Upper lobe of right lung (tissue), 1 donor: Measurements from ENCODE around the gene IGF1R. TPM values are rescaled to one million over a fixed set of nuclear protein-coding genes. Genes with fewer than 3 reads are reported as not detected.

Experiments
- ATAC-seq: fragments of 200-7000 bp; cut with Tn5 transposase; one replicate; pipeline ENCODE4 v1.9.1; 2020; ENCODE audit warnings: mild to moderate bottlenecking, moderate library complexity
- DNase-seq: peaks from one replicate; pipeline ENCODE4 v3.0.0-alpha.2; 2020
- H3K27ac ChIP-seq: fragments of 200-600 bp; one replicate; pipeline ENCODE4 v1.8.0; 2022
- H3K27me3 ChIP-seq: fragments of 200-600 bp; one replicate; pipeline ENCODE4 v1.8.0; 2022; ENCODE audit warnings: mild to moderate bottlenecking
- H3K36me3 ChIP-seq: fragments of 200-600 bp; one replicate; pipeline ENCODE4 v1.8.0; 2022
- H3K4me1 ChIP-seq: fragments of 200-600 bp; one replicate; pipeline ENCODE4 v1.8.0; 2022
- H3K4me3 ChIP-seq: fragments of 200-600 bp; one replicate; pipeline ENCODE4 v1.8.0; 2022; ENCODE audit warnings: mild to moderate bottlenecking
- H3K9me3 ChIP-seq: fragments of 200-600 bp; one replicate; pipeline ENCODE4 v1.8.0; 2022
- intact Hi-C: fragments of 100-400 bp; cut with DNase I; formaldehyde crosslinking; loops from one replicate; pipeline ENCODE4 v1.11.0; 2022
- total RNA-seq: library from RNA; stranded (reverse); fragmentation: NEBNext Ultra II Directional; extraction: Animal tissue kit (Norgen Biotek cat#: 25700); gene quantifications from one replicate; pipeline ENCODE4 v1.2.1, GENCODE V29; 2021
- TF ChIP-seq, protein P1 (sequence below): fragments of 200-600 bp; IDR thresholded peaks from one replicate; pipeline ENCODE4 v1.8.0; 2022; ENCODE audit warnings: antibody characterized with exemption
- donor health status: DM: no; HTN: yes; CAD: no; lungs with severe emphysema.

Gene IGF1R
- total RNA-seq, 1 donor from 2014 or later, result 40.0 TPM

DNA sequence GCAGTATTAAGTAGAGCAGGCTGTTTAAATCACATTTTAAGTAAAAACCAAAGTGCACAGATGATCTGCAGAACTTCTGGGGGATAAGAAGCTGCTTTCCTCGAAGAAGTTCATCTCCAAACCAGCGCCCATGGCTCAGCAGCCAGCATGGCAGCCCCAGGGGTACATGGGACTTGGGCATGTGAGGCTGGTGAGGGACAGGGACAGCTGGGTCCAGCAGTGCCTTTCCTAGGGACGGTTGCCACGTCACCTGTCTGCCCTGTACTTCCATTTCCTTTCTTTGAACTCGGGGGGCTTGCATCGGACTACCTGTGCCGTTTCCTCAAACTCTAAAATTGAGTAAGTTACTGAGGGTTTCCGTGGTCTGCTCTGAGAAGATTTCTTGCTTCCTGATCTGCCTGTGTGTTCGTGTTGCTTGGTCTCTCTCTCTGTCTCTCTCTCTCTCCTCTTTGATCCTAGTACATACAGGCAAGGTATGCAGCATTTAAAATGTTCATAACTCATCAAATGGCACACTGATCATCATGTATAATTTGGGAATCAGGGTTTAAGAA lies 67.6 kb downstream of the IGF1R start:
- Histone ChIP-seq H3K36me3 (no peaks in the 10 kb centered on the region), H3K9me3 (no peaks in the 10 kb centered on the region), H3K4me1 (peaks cover 18% of the 10 kb centered on the region), H3K27me3 (no peaks in the 10 kb centered on the region), H3K27ac (no peak overlapping the region), H3K4me3 (no peak overlapping the region)
- DNase-seq (no peak), ATAC-seq (no peak)
- intact Hi-C loops, result no loop called here
- TF ChIP-seq, protein P1, sequence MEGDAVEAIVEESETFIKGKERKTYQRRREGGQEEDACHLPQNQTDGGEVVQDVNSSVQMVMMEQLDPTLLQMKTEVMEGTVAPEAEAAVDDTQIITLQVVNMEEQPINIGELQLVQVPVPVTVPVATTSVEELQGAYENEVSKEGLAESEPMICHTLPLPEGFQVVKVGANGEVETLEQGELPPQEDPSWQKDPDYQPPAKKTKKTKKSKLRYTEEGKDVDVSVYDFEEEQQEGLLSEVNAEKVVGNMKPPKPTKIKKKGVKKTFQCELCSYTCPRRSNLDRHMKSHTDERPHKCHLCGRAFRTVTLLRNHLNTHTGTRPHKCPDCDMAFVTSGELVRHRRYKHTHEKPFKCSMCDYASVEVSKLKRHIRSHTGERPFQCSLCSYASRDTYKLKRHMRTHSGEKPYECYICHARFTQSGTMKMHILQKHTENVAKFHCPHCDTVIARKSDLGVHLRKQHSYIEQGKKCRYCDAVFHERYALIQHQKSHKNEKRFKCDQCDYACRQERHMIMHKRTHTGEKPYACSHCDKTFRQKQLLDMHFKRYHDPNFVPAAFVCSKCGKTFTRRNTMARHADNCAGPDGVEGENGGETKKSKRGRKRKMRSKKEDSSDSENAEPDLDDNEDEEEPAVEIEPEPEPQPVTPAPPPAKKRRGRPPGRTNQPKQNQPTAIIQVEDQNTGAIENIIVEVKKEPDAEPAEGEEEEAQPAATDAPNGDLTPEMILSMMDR, result no peak

DNA sequence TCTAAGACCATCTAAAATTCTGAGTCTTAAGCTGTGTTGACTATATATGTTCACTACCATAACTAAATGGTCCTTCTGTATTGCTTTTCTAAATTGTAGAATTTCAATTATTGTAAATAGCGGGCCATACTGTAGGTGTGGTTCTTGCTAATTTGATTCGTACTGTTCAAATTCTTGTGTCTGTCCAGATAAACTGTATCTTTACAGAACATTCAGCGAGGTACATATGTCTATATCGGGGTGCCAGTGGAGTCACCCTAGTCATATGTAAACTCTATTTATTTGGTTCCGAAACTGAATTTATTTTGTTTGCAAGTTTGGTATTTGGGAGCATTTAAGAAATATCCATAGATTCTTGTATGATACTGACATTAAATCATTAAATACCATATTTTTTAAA lies 69.0 kb downstream of the IGF1R start:
- TF ChIP-seq, protein P1, result no peak
- no peaks in the 10 kb centered on the region for H3K27me3 ChIP-seq
- no peak for ATAC-seq
- H3K4me1 ChIP-seq, result peaks cover 18% of the 10 kb centered on the region
- H3K36me3 ChIP-seq, result no peaks in the 10 kb centered on the region
- no peaks in the 10 kb centered on the region for H3K9me3 ChIP-seq
- H3K27ac ChIP-seq, result no peak overlapping the region
- no peak overlapping the region for H3K4me3 ChIP-seq
- intact Hi-C loops, result no loop called here
- no peak for DNase-seq

DNA sequence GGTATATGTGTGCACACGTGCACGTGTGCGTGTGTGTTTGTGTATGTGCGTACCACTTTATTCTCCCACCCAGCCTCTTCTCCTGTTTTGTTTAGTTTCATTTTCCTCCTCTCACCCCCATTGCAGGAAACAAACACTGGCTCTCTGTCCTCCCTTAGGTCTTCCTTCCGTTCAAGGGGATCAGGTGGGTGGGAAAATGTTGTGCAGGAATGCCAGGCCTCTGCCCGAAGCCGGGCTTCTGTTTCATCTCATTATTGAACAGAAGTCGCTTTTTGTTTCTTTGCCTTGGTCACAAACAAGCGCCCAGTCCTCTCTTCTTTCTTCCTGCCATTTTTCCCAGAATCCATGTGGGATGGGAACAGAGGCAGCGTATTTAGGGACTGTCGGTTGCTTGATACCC lies 69.6 kb downstream of the IGF1R start:
- TF ChIP-seq, protein P1, result no peak
- DNase-seq, result no peak
- no peak overlapping the region for H3K27ac ChIP-seq
- no peaks in the 10 kb centered on the region for H3K9me3 ChIP-seq
- peaks cover 18% of the 10 kb centered on the region for H3K4me1 ChIP-seq
- no peak overlapping the region for H3K4me3 ChIP-seq
- intact Hi-C loops, result no loop called here
- ATAC-seq, result no peak
- no peaks in the 10 kb centered on the region for H3K27me3 ChIP-seq
- no peaks in the 10 kb centered on the region for H3K36me3 ChIP-seq

DNA sequence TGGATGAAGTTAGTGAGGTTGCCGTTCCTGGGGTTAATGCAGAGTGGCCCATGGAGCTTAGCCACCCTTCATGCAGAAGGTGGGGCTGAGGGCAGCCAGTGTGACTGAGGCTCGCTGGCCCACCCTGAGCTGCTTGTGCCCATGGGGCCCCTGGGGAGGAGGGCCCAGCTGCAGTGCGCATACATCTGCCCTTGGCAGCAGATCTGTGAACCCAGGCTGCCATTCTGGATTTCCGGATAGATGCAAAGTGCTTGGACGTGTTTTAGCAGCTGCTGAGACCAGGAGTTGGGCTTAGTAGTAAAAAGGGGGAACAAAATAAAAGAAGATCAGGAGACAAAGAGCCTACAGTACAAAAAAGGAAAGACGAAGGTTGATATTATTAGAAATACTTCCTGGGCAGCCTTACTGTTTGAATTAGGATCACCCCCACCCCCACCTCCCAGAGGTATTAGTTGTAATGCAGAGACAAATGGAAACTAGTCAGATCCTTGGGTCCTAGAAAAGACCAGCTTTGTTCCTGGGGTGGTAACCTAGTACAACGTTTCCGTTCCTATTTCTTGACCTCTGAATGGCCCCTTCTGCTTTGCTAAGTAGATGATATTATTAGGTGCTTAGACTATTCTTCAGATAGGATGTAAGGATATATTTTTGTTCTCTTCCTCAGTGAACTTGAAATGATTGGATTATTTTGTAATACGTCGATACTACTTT lies 70.2 kb downstream of the IGF1R start:
- ATAC-seq, result no peak
- TF ChIP-seq, protein P1, result no peak
- intact Hi-C loops, result no loop called here
- H3K4me1 ChIP-seq, result peaks cover 15% of the 10 kb centered on the region
- no peaks in the 10 kb centered on the region for H3K9me3 ChIP-seq
- H3K36me3 ChIP-seq, result no peaks in the 10 kb centered on the region
- H3K27ac ChIP-seq, result no peak overlapping the region
- no peaks in the 10 kb centered on the region for H3K27me3 ChIP-seq
- DNase-seq, result no peak
- no peak overlapping the region for H3K4me3 ChIP-seq

DNA sequence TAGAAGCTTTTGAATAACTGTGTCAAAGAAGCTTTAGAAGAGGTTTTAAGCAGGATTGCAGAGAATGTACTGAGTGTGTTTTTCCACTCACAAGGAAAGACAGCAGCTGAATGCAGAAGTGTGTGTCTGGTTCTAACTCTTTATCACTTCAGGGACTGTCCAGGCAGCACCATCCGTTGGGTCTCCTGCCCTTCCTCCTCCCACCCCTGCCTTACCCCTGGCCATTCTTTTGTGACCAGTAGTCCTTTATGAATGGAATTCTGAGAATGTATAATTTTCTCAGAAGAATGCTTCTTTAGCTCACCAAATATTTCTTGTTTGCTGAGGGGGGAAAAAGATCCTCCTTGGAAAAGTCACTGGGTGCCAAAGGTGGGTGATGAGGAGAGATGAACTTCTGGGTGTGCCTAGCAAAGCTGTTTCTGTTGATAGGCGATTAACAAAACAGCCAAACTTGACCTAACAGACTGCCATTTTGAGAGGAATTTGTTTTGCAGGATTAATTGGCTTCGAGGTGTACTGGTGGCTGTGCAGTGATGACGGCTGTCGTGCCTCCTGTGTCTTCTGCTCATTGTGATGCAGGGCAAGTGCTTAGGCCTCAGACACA lies 70.9 kb downstream of the IGF1R start:
- DNase-seq, result no peak

More for the DNA sequence above, 70.9 kb downstream of the IGF1R start:
- Histone ChIP-seq H3K27me3 (no peaks in the 10 kb centered on the region), H3K36me3 (no peaks in the 10 kb centered on the region), H3K27ac (no peak overlapping the region), H3K9me3 (no peaks in the 10 kb centered on the region), H3K4me1 (peaks cover 8% of the 10 kb centered on the region), H3K4me3 (no peak overlapping the region)
- ATAC-seq, result no peak
- intact Hi-C loops, result no loop called here
- TF ChIP-seq, protein P1, result no peak
